ENCODE results near the gene SLCO2B1. TPM values are rescaled to one million over a fixed set of nuclear protein-coding genes. Genes with fewer than 3 reads are reported as not detected.

SLCO2B1 gene
- total RNA-seq, 2 experiments from 2014 or later: not detected

DNA sequence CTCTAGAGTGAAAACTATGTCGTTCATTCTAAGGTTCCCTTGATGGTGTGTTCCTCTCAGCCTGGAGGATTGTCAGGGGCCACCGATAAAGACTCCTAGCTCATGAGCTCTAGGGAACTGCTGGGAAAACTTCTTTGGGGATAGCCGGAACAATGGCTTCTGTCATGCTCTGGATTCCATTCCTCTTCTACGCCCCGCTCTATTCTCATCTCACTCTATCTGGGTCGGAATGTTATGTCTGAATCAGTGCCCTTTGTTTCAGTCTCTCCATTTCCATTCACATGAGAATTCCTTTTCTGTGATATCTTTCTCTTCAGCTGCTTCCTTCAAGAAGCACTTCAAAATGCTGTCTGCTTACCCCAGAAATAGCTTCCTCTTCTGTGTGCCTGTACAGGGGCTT is 16.9 kb upstream of the SLCO2B1 start:
- POLR2A ChIA-PET: interaction anchor here (0.6 kb wide), 1 partner anchor 108 kb away, joined by 3 read pairs; no protein-coding TSS in a partner anchor
- no peaks in the 10 kb centered on the region for H3K36me3 Mint-ChIP-seq
- no peak for DNase-seq
- H3K9me3 Mint-ChIP-seq: no peaks in the 10 kb centered on the region
- no peak overlapping the region for H3K4me3 Mint-ChIP-seq
- H3K4me1 Mint-ChIP-seq (ENCODE audit: low read depth): no peaks in the 10 kb centered on the region
- peaks cover 19% of the 10 kb centered on the region for H3K27me3 Mint-ChIP-seq
- H3K27ac Mint-ChIP-seq: no peak overlapping the region
- CTCF ChIA-PET: interaction anchor here (0.6 to 15.0 kb wide), 7 partner anchors 8 to 201 kb away, joined by 3 to 559 read pairs (median 4); no protein-coding TSS in a partner anchor
- intact Hi-C loops (cut with micrococcal nuclease): no loop called here

DNA sequence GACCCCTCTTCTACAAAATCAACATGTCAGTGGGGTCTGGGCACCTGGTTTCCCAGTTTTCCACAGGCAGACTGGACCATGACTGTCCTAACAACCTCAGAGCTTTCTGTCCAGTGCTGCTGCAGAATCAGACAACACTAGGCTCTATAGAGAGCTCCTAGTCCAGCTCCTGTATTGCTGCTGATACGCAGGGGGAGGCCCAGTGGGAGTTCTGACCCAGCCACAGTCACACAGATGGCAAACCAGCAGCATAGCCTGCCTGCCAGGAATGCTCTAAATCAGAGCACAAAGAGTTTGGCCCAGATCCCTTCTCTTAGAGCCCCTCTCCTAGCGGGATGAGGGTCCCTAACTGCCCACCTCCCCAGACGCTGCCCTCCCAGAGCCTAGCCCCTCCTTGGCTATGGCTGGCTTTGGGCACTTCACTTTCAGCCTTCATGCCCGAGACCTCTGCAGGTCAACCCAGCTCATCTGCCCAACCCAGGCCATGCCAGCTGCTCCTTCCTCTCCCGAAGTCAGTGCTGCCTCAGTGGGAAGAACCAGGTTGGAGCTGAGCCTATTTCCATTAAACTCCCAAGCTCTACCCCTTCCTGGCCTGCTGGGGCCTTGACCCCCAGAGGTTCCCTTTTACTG is 15.8 kb upstream of the SLCO2B1 start:
- Mint-ChIP-seq H3K27ac (no peak overlapping the region), H3K27me3 (peaks cover 14% of the 10 kb centered on the region), H3K4me1 (ENCODE audit: low read depth) (no peaks in the 10 kb centered on the region), H3K36me3 (no peaks in the 10 kb centered on the region), H3K4me3 (no peak overlapping the region), H3K9me3 (no peaks in the 10 kb centered on the region)
- POLR2A ChIA-PET: no interaction called here
- no peak for DNase-seq
- intact Hi-C loops (cut with micrococcal nuclease): no loop called here
- CTCF ChIA-PET: interaction anchor here (2.0 to 15.0 kb wide), 2 partner anchors 10 to 70 kb away, joined by 6 to 559 read pairs; no protein-coding TSS in a partner anchor

- Mint-ChIP-seq H3K27ac (no peak overlapping the region), H3K4me3 (no peak overlapping the region), H3K36me3 (no peaks in the 10 kb centered on the region), H3K4me1 (ENCODE audit: low read depth) (no peaks in the 10 kb centered on the region), H3K27me3 (peaks cover 14% of the 10 kb centered on the region), H3K9me3 (no peaks in the 10 kb centered on the region)
- POLR2A ChIA-PET: no interaction called here
- CTCF ChIA-PET: interaction anchor here (15.0 kb wide), 1 partner anchor 69 kb away, joined by 559 read pairs; no protein-coding TSS in a partner anchor
- DNase-seq: no peak
- intact Hi-C loops (cut with micrococcal nuclease): no loop called here
Observed at GRCh38 chr11:75135651-75136050, 15.3 kb upstream of the SLCO2B1 start.

DNA sequence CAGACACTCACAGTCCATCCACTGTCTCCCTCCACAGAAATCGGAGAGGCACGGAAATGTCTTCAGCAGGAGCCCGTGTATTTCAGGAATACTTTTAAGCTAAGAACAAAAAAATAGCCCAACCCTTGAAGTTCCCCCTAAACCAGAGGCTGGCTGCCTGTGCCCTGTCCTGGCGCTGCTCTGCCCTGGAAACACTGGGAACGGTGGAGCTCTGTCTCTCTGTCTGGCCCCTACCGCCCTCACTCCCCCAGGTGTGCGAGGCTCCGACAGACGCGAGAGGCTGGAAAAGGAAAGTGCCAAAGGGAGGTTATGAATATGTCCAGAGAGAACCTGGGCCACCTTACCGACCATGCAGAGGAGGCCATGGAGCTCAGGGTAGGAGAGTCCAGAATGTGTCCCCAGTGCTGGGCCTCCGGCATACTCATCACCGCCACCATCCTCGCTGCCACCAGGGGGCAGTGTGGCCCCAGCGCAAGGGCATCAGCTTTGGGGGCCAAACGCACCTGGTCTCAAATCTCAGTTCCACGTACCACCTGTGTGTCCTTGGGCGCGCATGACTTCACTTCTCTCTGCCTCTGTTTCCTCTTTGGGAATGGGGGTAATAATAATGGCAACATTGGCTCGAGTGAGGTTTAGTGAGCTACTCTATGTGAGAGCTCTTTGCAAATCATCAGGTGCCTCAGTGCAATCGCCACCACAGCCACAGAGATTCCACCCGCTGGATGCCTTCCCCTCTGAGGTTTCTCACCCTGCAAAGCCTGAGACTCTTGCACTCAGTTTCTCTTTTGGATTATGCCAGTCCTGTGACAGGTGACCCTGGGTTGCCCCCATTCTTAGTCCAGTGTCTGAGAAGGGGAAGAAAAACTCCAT is 10.4 kb upstream of the SLCO2B1 start:
- Mint-ChIP-seq H3K36me3 (no peaks in the 10 kb centered on the region), H3K4me1 (ENCODE audit: low read depth) (peaks cover 19% of the 10 kb centered on the region), H3K4me3 (no peak overlapping the region), H3K27me3 (peaks cover 4% of the 10 kb centered on the region), H3K9me3 (no peaks in the 10 kb centered on the region), H3K27ac (no peak overlapping the region)
- intact Hi-C loops (cut with micrococcal nuclease): loop anchor here (1.0 to 2.0 kb wide), 2 partner anchors 108 to 118 kb away; no protein-coding TSS in a partner anchor
- ChIA-PET POLR2A (interaction anchor here (0.7 to 1.5 kb wide), 2 partner anchors 64 to 135 kb away, joined by 3 to 4 read pairs; no protein-coding TSS in a partner anchor), CTCF (interaction anchor here (0.6 to 15.0 kb wide), 67 partner anchors 8 to 948 kb away, joined by 3 to 559 read pairs (median 5); partner anchors contain the start of genes SLCO2B1 and TPBGL)
- peak; percentile 84 for DNase-seq

- H3K4me3 Mint-ChIP-seq: no peak overlapping the region
- intact Hi-C loops (cut with micrococcal nuclease): loop anchor here (2.0 kb wide), 1 partner anchor 118 kb away; no protein-coding TSS in a partner anchor
- CTCF ChIA-PET: interaction anchor here (0.7 to 15.0 kb wide), 53 partner anchors 9 to 397 kb away, joined by 3 to 559 read pairs (median 5); partner anchors contain the start of genes SLCO2B1 and TPBGL
- H3K9me3 Mint-ChIP-seq: no peaks in the 10 kb centered on the region
- H3K27me3 Mint-ChIP-seq: peaks cover 4% of the 10 kb centered on the region
- POLR2A ChIA-PET: interaction anchor here (1.5 kb wide), 1 partner anchor 64 kb away, joined by 4 read pairs; no protein-coding TSS in a partner anchor
- no peak overlapping the region for H3K27ac Mint-ChIP-seq
- H3K4me1 Mint-ChIP-seq (ENCODE audit: low read depth): peaks cover 19% of the 10 kb centered on the region
- no peak for DNase-seq
- no peaks in the 10 kb centered on the region for H3K36me3 Mint-ChIP-seq
Observed at GRCh38 chr11:75141166-75141565, 9.7 kb upstream of the SLCO2B1 start.

- ChIA-PET CTCF (interaction anchor here (0.6 to 15.0 kb wide), 28 partner anchors 8 to 242 kb away, joined by 3 to 559 read pairs (median 4); partner anchors contain the start of genes NEU3, SLCO2B1 and TPBGL), POLR2A (no interaction called here)
- intact Hi-C loops (cut with micrococcal nuclease): loop anchor here (1.0 to 2.0 kb wide), 5 partner anchors 32 to 394 kb away; partner anchors contain the start of gene RNF169
- Mint-ChIP-seq H3K4me3 (no peak overlapping the region), H3K27ac (peak overlapping the region; percentile 75), H3K9me3 (no peaks in the 10 kb centered on the region), H3K36me3 (no peaks in the 10 kb centered on the region), H3K27me3 (peaks cover 3% of the 10 kb centered on the region), H3K4me1 (ENCODE audit: low read depth) (peaks cover 19% of the 10 kb centered on the region)
- peak; percentile 89 for DNase-seq
Observed at GRCh38 chr11:75142714-75143419, 8.0 kb upstream of the SLCO2B1 start.

DNA sequence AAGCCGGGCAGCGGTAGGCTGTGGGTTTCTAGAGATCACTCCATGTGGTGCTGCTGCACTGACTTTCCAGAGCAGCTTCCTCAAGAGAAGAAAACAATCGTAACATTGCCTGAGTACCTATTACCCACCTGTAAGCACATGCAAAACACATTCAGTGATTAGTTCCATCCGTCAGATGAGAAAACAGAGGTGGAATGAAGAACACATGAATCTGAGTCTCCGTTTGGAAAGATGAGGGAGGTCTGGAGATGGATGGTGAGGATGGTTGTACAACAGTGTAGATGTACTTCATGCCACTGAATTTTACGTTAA is 7.5 kb upstream of the SLCO2B1 start:
- intact Hi-C loops (cut with micrococcal nuclease): loop anchor here (1.0 to 2.0 kb wide), 5 partner anchors 31 to 395 kb away; partner anchors contain the start of gene RNF169
- H3K4me1 Mint-ChIP-seq (ENCODE audit: low read depth): peaks cover 19% of the 10 kb centered on the region
- peak overlapping the region; percentile 75 for H3K27ac Mint-ChIP-seq
- no peaks in the 10 kb centered on the region for H3K9me3 Mint-ChIP-seq
- no peak for DNase-seq
- H3K4me3 Mint-ChIP-seq: no peak overlapping the region
- H3K27me3 Mint-ChIP-seq: no peaks in the 10 kb centered on the region
- no peaks in the 10 kb centered on the region for H3K36me3 Mint-ChIP-seq
- ChIA-PET POLR2A (interaction anchor here (1.0 kb wide), 1 partner anchor 62 kb away, joined by 3 read pairs; no protein-coding TSS in a partner anchor), CTCF (interaction anchor here (0.6 to 15.0 kb wide), 27 partner anchors 7 to 241 kb away, joined by 3 to 559 read pairs (median 4); partner anchors contain the start of genes NEU3, SLCO2B1 and TPBGL)

DNA sequence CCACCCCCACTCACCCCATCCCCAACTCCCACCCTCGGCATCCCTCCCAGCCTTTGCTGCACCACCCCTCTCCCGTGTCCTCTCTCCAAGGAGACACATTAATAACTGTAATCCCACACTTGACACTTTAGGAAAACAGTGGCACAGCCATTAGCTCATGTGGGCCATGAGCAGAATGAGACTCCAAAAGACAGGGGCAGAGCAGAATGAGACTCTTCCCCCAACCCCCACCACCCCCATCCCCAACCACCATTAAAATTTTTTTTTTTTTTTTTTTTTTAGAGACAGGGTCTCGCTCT is 6.2 kb upstream of the SLCO2B1 start:
- Mint-ChIP-seq H3K36me3 (no peaks in the 10 kb centered on the region), H3K27me3 (no peaks in the 10 kb centered on the region), H3K4me3 (no peak overlapping the region), H3K27ac (no peak overlapping the region), H3K9me3 (no peaks in the 10 kb centered on the region), H3K4me1 (ENCODE audit: low read depth) (peaks cover 19% of the 10 kb centered on the region)
- DNase-seq: no peak
- CTCF ChIA-PET: interaction anchor here (0.8 to 15.0 kb wide), 11 partner anchors 9 to 216 kb away, joined by 3 to 559 read pairs (median 9); partner anchors contain the start of gene TPBGL
- POLR2A ChIA-PET: no interaction called here
- intact Hi-C loops (cut with micrococcal nuclease): no loop called here

DNA sequence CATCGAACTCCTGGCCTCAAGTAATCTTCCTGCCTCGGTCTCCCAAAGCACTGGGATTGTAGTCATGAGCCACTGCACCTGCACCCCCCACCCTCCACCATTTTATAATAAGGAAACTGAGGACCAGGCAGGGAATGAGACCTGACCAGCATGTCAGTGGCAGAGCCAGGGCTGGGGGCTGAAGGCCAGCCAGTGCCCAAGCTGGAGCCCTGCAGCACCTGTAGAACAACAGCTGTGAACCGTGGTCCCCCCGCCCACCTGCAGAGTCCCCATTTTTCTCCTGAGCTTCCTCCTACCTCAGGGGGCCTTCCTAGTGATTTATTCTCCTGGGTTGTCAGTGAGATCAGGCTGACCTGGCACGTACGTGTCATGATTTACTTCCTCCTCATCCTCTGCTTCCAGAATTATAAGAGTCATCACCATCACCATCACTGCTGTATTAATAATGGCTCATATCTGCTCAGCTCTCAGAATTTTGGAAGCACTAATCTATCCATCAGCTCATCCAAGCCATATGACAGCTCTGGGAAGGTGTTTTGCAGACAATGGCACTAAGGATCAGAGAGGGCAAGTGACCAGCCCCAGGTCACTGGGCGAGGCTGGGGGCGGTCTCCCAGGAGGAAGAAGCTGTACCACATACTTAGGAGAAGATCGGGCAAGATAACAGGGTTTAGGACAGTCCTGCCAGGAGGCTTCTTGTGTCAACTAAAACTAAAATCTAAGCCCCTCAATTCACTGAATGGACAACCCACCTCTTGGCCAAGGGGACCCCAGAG is 5.5 kb upstream of the SLCO2B1 start:
- Mint-ChIP-seq H3K4me3 (no peak overlapping the region), H3K27me3 (no peaks in the 10 kb centered on the region), H3K27ac (no peak overlapping the region), H3K9me3 (no peaks in the 10 kb centered on the region), H3K4me1 (ENCODE audit: low read depth) (peaks cover 19% of the 10 kb centered on the region), H3K36me3 (no peaks in the 10 kb centered on the region)
- DNase-seq: no peak
- intact Hi-C loops (cut with micrococcal nuclease): no loop called here
- ChIA-PET POLR2A (no interaction called here), CTCF (interaction anchor here (0.6 to 15.0 kb wide), 14 partner anchors 8 to 465 kb away, joined by 3 to 559 read pairs (median 8); partner anchors contain the start of gene TPBGL)

- ChIA-PET CTCF (interaction anchor here (0.6 to 15.0 kb wide), 11 partner anchors 8 to 465 kb away, joined by 3 to 559 read pairs (median 9); partner anchors contain the start of gene TPBGL), POLR2A (interaction anchor here (1.3 kb wide), 1 partner anchor 99 kb away, joined by 3 read pairs; no protein-coding TSS in a partner anchor)
- Mint-ChIP-seq H3K27me3 (no peaks in the 10 kb centered on the region), H3K4me1 (ENCODE audit: low read depth) (peaks cover 19% of the 10 kb centered on the region), H3K36me3 (no peaks in the 10 kb centered on the region), H3K9me3 (no peaks in the 10 kb centered on the region), H3K4me3 (no peak overlapping the region), H3K27ac (no peak overlapping the region)
- intact Hi-C loops (cut with micrococcal nuclease): no loop called here
- no peak for DNase-seq
Observed at GRCh38 chr11:75145972-75146519, 4.9 kb upstream of the SLCO2B1 start.

All from activated CD4-positive, alpha-beta memory T cell treated with anti-CD3 and anti-CD28 coated beads for 36 hours (primary cell).